HEK293 (cell line): ENCODE measurements around the gene IRF2.

Experiments used
- ZNF239 ChIP-seq: fragments of 450-650 bp; formaldehyde crosslinking; IDR thresholded peaks from 2 replicates; pipeline ENCODE4 v1.5.1; 2016; ENCODE audit warnings: missing biosample characterization, missing genetic modification characterization
- ZNF529 ChIP-seq: fragments of 450-650 bp; formaldehyde crosslinking; IDR thresholded peaks from 2 replicates; pipeline ENCODE4 v1.5.1; 2017; ENCODE audit warnings: missing genetic modification characterization, missing biosample characterization; ENCODE audit not compliant: insufficient replicate concordance
- ZNF704 ChIP-seq: fragments of 450-650 bp; formaldehyde crosslinking; IDR thresholded peaks from 2 replicates; pipeline ENCODE4 v1.5.1; 2016; ENCODE audit warnings: missing biosample characterization, missing genetic modification characterization

DNA sequence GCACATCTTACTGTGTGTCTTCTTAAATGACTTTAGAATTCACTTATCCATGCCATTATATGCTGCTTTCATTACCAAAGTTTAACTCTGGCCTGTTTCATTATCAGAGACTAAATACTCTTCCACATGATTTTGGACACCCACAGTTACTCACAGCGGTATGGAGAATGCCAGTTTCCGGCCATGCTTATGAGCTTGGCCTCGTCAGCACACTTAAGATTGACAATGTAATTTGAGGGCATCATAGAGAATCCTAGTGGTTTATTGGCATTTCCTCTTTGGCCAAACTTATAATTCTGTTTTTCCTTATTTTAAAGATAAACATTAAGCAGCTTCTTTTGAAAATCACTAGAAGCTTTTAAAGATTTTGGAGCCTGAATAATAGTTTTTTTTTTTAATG, 104.5 kb downstream of the IRF2 start:
- TF ChIP-seq ZNF239 (tag by site-specific recombination) (no peak), ZNF704 (tag by site-specific recombination) (no peak), ZNF529 (tag by site-specific recombination) (no peak)
